SH-SY5Y (cell line): ENCODE data around the gene DHX16.

Experiments used
- GATA2 ChIP-seq: IDR thresholded peaks from 2 replicates; pipeline ENCODE4 v1.6.1; 2011; ENCODE audit warnings: mild to moderate bottlenecking, low read depth, low read length
- GATA3 ChIP-seq: IDR thresholded peaks from 2 replicates; pipeline ENCODE4 v1.6.1; 2011; ENCODE audit warnings: low read depth, mild to moderate bottlenecking, low read length, moderate library complexity

DNA sequence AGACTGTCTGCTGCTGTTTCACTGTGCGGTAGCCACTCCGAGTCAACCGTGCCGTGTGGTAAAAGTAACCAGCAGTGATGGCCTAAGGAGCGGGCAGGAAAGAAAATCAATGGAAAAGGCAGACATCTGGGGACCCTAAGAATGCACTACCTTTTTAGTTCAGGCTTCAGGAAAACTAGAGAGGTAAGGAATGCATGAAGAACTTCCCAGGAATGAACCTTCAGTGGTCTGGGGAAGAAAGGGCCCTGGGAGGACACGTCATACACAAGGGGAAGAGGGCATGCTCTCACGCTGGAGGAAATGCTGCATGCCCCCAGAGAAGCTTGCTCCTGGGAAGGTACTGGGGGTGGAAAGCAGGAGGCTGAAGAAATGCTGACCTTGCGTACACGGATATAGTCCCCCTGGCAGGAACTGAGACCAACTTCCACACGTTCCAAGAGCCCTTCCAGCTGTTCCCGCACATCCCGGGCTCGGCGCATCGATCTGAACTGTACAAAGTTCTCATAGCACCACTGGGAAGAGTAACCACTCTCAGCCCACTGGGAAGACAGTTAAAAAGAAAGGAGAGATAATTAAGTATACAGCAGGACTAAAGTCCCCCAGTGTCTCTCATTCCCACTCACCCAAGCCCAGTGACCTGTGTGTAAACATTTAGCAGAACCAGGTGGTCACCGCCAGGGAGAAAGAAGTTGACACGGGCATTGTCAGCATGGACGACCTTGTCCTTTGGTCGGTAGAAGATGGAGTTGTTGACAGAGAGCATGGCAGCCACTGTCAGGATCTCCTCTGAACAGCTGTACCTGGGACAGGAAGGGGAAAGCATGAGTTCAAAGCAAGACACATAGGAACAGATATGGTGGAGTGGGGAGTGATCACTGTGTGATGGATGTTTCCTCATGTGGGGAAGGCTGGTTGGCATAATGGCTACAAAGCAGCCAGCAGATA is 17.7 kb downstream of the DHX16 start:
- TF ChIP-seq GATA2 = no peak
- TF ChIP-seq GATA3 = no peak
